DOHH2 (cell line): Measurements from ENCODE around the gene CASP10.

Experiments
- EZH2phosphoT487 ChIP-seq: fragments of 200-600 bp; sonication (generic); IDR thresholded peaks from 2 replicates; pipeline ENCODE4 v1.6.1; 2017; ENCODE audit warnings: borderline replicate concordance, mild to moderate bottlenecking, antibody characterized with exemption, low read length, moderate library complexity, mixed read lengths
- TF ChIP-seq, protein P1 (sequence below): fragments of 200-600 bp; sonication (generic); IDR thresholded peaks from one replicate; pipeline ENCODE4 v1.5.1; 2014; ENCODE audit warnings: antibody characterized with exemption, mild to moderate bottlenecking, low read depth, low read length; ENCODE audit not compliant: poor library complexity, severe bottlenecking

DNA sequence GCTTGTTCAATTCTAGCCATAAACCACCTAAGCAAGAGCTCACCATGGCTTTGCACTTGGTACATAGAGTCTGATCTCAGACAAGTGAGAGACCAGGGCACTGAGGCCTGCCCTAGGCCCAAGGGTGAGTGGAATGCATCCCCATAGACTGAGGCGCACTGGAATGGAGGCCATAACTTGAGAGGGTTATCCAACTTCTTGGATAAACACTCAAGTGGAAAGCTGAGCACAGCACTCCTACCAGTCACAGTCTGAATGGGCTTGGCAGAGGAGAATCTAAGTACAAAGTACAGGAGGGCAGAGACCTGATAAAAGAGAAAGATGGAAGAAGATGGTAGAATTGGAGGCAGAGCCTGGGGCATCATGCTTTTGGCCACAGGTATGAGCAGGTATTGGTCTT lies 30.4 kb upstream of the CASP10 start:
- TF ChIP-seq, protein P1, sequence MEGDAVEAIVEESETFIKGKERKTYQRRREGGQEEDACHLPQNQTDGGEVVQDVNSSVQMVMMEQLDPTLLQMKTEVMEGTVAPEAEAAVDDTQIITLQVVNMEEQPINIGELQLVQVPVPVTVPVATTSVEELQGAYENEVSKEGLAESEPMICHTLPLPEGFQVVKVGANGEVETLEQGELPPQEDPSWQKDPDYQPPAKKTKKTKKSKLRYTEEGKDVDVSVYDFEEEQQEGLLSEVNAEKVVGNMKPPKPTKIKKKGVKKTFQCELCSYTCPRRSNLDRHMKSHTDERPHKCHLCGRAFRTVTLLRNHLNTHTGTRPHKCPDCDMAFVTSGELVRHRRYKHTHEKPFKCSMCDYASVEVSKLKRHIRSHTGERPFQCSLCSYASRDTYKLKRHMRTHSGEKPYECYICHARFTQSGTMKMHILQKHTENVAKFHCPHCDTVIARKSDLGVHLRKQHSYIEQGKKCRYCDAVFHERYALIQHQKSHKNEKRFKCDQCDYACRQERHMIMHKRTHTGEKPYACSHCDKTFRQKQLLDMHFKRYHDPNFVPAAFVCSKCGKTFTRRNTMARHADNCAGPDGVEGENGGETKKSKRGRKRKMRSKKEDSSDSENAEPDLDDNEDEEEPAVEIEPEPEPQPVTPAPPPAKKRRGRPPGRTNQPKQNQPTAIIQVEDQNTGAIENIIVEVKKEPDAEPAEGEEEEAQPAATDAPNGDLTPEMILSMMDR, result no peak
- no peak for TF ChIP-seq EZH2phosphoT487
